ENCODE data around the gene CCER1.

The CCER1 gene

GRCh38 chr12:90970471-90970870 lies 15.5 kb upstream of the CCER1 start:
- H4K20me1 ChIP-seq (ENCODE audit: insufficient read depth), result no peaks in the 10 kb centered on the region
- H2AFZ ChIP-seq (ENCODE audit: low read depth), result no peak overlapping the region
- no peaks in the 10 kb centered on the region for H3K27me3 ChIP-seq (ENCODE audit: insufficient read depth, low read depth)
- H3K4me1 ChIP-seq (ENCODE audit: low read depth, poor library complexity, severe bottlenecking), result no peaks in the 10 kb centered on the region
- H3K36me3 ChIP-seq (ENCODE audit: insufficient read depth), result no peaks in the 10 kb centered on the region
- no peak overlapping the region for H3K4me2 ChIP-seq
- H3K27ac ChIP-seq, result no peak overlapping the region
- H3K4me3 ChIP-seq (IDR thresholded peaks at IDR 0.05; ENCODE audit: insufficient read depth, low read depth, low read length), result no peak overlapping the region
- H3K79me2 ChIP-seq (ENCODE audit: insufficient read depth, low read depth), result no peaks in the 10 kb centered on the region
- no peak for TF ChIP-seq CTCF (conservative IDR thresholded peaks at IDR 0.05; ENCODE audit: low read depth, low read length)
- H3K9ac ChIP-seq, result no peak overlapping the region

DNA sequence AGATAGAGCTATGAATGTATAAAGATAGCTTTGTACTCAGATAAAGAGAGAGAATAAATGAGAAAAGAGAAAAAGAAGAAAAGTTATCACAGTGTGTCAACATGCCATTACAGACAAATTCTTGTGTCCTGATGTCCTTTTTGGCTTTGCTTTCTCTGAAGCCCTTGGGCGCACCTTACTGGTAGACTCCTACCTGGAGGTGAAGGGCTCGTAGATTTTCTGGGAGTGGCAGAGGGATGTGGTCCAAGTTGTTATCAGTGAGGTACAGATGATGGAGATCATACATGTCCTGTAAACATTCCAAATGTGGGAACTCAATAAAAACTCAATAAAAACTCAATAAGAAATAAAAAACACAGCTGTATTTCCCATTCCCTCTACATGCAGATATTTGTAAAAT lies 14.9 kb upstream of the CCER1 start:
- no peak for TF ChIP-seq CTCF (conservative IDR thresholded peaks at IDR 0.05; ENCODE audit: low read depth, low read length)
- no peaks in the 10 kb centered on the region for H3K36me3 ChIP-seq (ENCODE audit: insufficient read depth)

GRCh38 chr12:90969346-90969745 lies 14.4 kb upstream of the CCER1 start:
- Histone ChIP-seq H3K4me3 (IDR thresholded peaks at IDR 0.05; ENCODE audit: insufficient read depth, low read depth, low read length) (no peak overlapping the region), H3K79me2 (ENCODE audit: insufficient read depth, low read depth) (no peaks in the 10 kb centered on the region), H3K4me1 (ENCODE audit: low read depth, poor library complexity, severe bottlenecking) (no peaks in the 10 kb centered on the region), H3K9ac (no peak overlapping the region), H3K4me2 (no peak overlapping the region), H3K27ac (no peak overlapping the region), H4K20me1 (ENCODE audit: insufficient read depth) (no peaks in the 10 kb centered on the region), H3K27me3 (ENCODE audit: insufficient read depth, low read depth) (no peaks in the 10 kb centered on the region), H3K36me3 (ENCODE audit: insufficient read depth) (no peaks in the 10 kb centered on the region), H2AFZ (ENCODE audit: low read depth) (no peak overlapping the region)
- TF ChIP-seq CTCF (conservative IDR thresholded peaks at IDR 0.05; ENCODE audit: low read depth, low read length), result no peak

More for the DNA sequence above, 14.9 kb upstream of the CCER1 start:
- no peaks in the 10 kb centered on the region for H4K20me1 ChIP-seq (ENCODE audit: insufficient read depth)
- no peak overlapping the region for H3K4me2 ChIP-seq
- no peak overlapping the region for H3K9ac ChIP-seq
- no peaks in the 10 kb centered on the region for H3K79me2 ChIP-seq (ENCODE audit: insufficient read depth, low read depth)
- no peak overlapping the region for H2AFZ ChIP-seq (ENCODE audit: low read depth)
- H3K27ac ChIP-seq, result no peak overlapping the region
- H3K27me3 ChIP-seq (ENCODE audit: insufficient read depth, low read depth), result no peaks in the 10 kb centered on the region
- no peak overlapping the region for H3K4me3 ChIP-seq (IDR thresholded peaks at IDR 0.05; ENCODE audit: insufficient read depth, low read depth, low read length)
- no peaks in the 10 kb centered on the region for H3K4me1 ChIP-seq (ENCODE audit: low read depth, poor library complexity, severe bottlenecking)

DNA sequence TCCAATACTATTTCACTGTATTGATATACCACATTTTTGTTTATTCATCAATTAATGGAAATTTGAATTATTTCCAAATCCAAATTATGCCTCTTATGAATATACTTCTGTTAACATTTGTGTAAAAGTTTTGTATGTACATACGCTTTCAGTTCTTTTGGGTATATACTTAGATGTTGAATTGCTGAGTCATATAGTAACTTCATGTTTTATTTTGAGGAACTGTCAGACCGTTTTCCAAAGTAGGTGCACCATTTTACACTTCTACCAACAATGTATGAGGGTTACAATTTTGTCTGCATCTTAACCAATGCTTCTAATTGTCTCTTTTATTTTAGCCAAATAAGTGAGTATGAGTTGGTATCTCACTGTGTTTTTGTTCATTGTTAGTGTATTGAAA lies 10.2 kb upstream of the CCER1 start:
- H3K27me3 ChIP-seq (ENCODE audit: insufficient read depth, low read depth), result no peaks in the 10 kb centered on the region
- no peaks in the 10 kb centered on the region for H3K4me1 ChIP-seq (ENCODE audit: low read depth, poor library complexity, severe bottlenecking)
- no peak overlapping the region for H3K27ac ChIP-seq
- no peak for TF ChIP-seq CTCF (conservative IDR thresholded peaks at IDR 0.05; ENCODE audit: low read depth, low read length)
- no peak overlapping the region for H3K4me3 ChIP-seq (IDR thresholded peaks at IDR 0.05; ENCODE audit: insufficient read depth, low read depth, low read length)
- H4K20me1 ChIP-seq (ENCODE audit: insufficient read depth), result no peaks in the 10 kb centered on the region
- H3K4me2 ChIP-seq, result no peak overlapping the region
- no peaks in the 10 kb centered on the region for H3K79me2 ChIP-seq (ENCODE audit: insufficient read depth, low read depth)
- no peak overlapping the region for H2AFZ ChIP-seq (ENCODE audit: low read depth)
- no peaks in the 10 kb centered on the region for H3K36me3 ChIP-seq (ENCODE audit: insufficient read depth)
- no peak overlapping the region for H3K9ac ChIP-seq

Measured in KMS-11 (cell line).